ENCODE data around the gene PSTPIP1. TPM values are rescaled to one million over a fixed set of nuclear protein-coding genes. Genes with fewer than 3 reads are reported as not detected.

Gene PSTPIP1
- total and polyA plus RNA-seq, 9 of the 15 experiments (the other 6 are each of a cell fraction or from before 2014, with no cell fraction given) = not detected

DNA sequence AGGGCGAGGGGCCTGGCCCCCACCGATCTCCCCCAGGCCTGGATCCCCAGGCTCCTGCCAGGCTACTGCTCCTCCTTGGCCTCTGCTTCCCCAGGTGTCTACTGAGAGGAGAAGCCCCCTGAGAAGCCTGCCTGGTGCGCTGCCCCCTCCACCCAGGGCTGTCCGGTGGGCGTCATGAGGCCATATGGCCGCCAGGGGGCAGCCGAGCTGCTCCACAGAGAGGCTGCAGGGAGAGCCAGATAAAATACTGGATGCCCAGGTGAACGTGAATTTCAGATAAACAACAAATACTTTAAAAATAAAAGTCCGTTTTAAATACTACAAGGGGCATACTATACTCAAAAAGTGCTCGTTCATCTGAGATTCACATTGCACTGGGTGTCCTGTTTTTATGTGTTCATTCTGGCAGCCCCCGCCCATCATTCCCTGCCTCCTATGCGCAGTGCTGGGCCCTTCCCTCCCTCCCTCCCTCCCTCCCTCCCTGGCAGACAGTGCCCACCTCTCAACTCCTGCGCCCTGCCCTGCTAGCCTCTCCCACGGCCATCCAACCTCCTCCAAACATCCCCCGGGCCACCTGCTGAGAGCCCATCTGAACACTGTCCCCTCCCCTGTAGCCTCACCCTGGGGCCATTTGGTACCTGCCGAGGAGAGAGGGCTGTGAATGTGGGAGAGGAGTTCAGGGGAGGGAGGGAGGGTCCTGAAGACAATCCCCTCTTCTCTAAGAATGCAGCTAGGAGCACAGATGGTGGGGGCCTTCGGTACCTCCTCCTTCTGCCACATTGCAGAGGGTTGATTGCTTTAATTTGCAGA, 29.6 kb downstream of the PSTPIP1 start (continued):
- TF ChIP-seq, protein P1, sequence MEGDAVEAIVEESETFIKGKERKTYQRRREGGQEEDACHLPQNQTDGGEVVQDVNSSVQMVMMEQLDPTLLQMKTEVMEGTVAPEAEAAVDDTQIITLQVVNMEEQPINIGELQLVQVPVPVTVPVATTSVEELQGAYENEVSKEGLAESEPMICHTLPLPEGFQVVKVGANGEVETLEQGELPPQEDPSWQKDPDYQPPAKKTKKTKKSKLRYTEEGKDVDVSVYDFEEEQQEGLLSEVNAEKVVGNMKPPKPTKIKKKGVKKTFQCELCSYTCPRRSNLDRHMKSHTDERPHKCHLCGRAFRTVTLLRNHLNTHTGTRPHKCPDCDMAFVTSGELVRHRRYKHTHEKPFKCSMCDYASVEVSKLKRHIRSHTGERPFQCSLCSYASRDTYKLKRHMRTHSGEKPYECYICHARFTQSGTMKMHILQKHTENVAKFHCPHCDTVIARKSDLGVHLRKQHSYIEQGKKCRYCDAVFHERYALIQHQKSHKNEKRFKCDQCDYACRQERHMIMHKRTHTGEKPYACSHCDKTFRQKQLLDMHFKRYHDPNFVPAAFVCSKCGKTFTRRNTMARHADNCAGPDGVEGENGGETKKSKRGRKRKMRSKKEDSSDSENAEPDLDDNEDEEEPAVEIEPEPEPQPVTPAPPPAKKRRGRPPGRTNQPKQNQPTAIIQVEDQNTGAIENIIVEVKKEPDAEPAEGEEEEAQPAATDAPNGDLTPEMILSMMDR (IDR thresholded peaks at IDR 0.05 in 2 of 3, conservative IDR thresholded peaks at IDR 0.05 in 1 of 3; ENCODE audit: insufficient read depth in 2 of 3, low read depth in 1 of 3, low read length in 3 of 3) = peak; percentile 82 to 94 (median 90)
- no peak for TF ChIP-seq PHB2 (IDR thresholded peaks at IDR 0.05; ENCODE audit: low read depth)
- TF ChIP-seq ZNF561 (CRISPR knock-in tag; conservative IDR thresholded peaks at IDR 0.05) = no peak
- peak; percentile 72 to 83 for TF ChIP-seq RAD21 (CRISPR knock-in tag; conservative IDR thresholded peaks at IDR 0.05 in 1 of 2, IDR thresholded peaks at IDR 0.05 in 1 of 2)
- TF ChIP-seq HDGF (IDR thresholded peaks at IDR 0.05) = no peak
- TF ChIP-seq, protein P2, sequence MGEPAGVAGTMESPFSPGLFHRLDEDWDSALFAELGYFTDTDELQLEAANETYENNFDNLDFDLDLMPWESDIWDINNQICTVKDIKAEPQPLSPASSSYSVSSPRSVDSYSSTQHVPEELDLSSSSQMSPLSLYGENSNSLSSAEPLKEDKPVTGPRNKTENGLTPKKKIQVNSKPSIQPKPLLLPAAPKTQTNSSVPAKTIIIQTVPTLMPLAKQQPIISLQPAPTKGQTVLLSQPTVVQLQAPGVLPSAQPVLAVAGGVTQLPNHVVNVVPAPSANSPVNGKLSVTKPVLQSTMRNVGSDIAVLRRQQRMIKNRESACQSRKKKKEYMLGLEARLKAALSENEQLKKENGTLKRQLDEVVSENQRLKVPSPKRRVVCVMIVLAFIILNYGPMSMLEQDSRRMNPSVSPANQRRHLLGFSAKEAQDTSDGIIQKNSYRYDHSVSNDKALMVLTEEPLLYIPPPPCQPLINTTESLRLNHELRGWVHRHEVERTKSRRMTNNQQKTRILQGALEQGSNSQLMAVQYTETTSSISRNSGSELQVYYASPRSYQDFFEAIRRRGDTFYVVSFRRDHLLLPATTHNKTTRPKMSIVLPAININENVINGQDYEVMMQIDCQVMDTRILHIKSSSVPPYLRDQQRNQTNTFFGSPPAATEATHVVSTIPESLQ (CRISPR knock-in tag; IDR thresholded peaks at IDR 0.05) = no peak
- no peak for TF ChIP-seq ELF2 (CRISPR knock-in tag; IDR thresholded peaks at IDR 0.05)

All from K562 (cell line).